CD4-positive, alpha-beta T cell treated with Interleukin-4 for 4 hours (primary cell): ENCODE results near the gene PROK2.

Source experiments
- DNase-seq: peaks from one replicate; pipeline ENCODE4 v3.0.0-alpha.2; 2020

PROK2 gene

DNA sequence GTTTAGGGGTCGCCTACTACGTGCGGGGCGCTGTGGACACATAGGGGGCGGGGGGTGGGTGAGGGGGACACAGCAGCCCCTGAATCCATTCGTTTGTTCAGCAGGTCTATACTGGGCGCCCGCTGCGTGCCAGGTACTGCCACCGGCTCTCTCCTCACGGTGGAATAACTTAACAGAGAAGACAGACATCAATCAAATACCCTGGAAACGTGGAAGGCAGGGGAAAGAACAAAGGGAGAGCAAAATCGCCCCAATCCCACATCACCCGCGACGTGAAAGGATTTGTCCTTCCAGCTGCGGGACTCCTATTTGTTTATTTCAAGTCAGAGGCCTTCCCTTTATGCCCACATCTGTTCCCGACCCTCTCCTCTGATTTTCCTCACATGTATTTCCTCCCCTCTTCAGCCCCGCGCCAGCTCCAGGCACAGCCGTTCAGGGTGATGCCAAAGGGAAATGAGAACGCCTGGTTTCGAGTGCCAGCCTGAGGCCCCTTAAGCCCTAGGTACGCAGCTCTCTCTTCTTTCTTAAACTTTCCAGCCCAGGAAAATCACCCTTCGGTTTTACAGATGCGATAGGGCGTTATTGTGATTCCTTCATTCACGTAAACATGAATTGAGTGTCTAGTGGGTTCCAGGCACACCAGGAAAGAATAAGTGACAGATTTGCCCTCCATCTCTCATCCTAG lies 726 bp upstream of the PROK2 start:
- DNase-seq, result no peak

DNA sequence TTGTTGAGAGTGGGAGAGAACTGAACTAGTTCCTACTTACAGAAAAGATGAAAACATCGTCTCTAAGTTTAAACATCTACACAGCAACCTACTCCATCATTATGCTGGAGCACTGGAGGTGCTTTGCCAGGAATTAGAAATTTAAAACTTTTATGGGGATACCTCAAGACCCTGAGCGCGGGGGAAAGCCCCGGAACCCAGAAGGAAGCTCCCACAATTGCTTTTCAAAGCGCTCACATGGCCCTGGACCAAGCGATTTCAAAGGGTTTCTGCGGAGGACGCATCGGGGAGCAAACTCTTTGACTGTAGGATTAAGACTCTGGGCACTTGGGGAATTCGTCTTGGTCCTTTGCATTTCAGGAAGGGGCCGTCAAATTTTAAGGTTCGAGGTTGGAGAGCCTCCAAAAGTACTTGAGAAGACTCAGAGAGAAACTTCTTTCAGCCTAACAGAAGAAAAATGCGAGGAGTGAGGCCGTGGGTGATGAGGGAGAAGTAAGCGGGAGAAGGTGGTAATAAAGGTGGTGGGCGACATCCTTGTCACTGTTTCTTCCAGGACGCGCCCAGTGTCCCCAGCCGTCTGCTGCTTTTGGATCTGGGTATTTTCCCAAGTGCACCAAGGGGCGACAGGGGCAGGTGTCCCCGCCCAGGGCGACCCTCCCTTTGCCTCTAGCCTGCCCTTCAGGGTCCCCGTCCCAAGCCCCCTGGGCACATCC lies 591 bp downstream of the PROK2 start:
- DNase-seq, result no peak

DNA sequence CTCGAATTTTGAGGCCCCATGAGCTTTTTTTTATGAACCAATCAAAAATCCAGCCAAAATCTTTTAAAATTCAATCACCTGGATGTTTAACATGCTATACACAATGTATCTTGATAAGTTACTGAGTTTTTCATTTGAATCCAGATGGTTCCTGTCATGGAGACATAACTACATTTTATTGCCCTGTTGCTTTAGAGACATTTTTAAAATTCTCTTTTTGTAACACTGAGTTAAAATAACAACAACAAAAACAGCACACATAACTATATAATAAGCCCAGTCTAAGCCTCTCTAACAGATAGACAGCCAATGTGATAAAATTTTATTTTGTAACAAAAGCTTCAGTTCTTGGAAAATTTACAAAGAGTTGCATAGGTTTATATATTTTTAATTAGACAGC lies 1.8 kb downstream of the PROK2 start:
- no peak for DNase-seq

DNA sequence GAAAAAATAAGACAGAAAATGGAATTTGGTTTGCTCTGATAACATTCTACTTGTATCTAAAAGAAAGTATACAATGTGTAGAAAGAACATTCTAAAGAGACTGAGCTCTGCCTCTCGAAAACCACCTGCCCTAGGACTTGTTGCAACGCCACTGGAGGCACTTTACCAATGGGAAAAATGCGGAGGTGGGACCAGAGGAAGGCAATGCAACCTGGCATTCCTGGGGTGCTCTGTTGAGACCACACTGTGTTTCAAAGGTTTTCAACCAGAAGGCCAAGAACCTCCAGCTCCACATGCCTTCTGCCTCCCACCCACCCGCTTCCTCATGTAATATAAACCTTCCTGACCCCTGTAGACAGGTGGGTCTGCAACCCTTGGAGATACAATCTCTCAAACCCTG lies 4.5 kb downstream of the PROK2 start:
- no peak for DNase-seq

DNA sequence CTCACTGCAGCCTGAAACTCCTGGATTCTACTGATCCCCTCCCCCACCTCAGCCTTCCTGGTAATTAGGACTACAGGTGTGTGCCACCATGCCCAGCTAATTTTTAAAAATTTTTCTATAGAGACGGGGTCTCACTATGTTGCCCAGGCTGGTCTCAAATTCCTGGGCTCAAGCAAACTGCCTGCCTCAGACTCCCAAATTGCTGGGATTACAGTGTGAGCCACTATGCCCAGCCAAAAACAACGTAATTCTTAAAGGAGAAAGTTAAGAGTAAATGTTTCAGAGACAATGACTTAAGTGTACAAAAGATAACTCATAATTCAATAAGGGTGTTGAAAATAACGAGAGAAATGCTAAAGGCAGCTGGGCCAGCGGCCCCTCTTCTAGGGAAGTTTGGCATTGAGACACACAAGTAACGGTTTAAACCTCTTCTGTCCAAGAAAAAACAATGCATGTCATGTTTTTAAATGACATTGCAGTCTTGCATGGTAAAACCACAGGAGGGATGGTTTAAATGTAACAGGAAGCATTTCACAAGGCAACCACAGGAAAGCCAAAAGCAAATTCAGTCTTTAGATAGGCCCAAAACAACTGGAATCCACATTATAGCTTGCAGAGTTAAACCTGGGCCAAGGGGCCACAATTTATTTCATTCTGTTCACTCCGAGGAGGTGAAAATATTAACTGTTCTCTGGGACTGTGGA lies 5.1 kb downstream of the PROK2 start:
- DNase-seq, result peak; percentile 17

DNA sequence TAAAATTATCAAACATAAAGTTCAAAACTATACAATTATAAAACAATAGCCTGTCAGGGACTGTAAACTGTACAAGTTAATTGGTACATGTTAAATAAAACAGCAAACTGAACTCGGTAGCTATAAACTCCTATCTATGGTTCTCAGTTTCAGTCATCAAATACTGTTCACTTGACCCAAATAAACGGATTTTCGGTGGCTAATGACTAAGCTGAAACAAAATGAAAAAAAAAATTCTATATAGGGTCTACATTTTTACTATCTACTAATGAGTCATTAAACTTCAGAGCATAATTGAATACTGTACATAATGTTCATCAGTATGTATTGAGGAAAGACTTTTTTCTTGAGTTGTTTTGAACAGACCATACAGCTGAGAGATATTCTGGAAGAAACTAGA lies 6.6 kb downstream of the PROK2 start:
- no peak for DNase-seq

DNA sequence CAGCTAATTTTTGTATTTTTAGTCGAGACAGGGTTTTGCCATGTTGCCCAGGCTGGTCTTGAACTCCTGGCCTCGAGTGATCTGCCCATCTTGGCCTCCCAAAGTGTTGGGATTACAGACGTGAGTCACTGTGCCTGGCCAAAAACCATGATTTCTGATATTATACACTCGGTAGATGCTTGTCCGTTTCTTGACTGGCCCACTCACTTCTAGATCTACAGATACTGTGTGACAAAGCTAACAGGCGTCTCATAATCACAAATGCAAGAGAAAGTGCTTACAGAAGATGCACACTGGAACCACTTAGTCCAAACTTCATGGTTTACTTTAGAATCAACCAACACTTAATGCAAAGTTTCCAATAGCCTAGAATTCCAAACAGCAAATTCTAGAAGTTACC lies 8.4 kb downstream of the PROK2 start:
- DNase-seq, result no peak

DNA sequence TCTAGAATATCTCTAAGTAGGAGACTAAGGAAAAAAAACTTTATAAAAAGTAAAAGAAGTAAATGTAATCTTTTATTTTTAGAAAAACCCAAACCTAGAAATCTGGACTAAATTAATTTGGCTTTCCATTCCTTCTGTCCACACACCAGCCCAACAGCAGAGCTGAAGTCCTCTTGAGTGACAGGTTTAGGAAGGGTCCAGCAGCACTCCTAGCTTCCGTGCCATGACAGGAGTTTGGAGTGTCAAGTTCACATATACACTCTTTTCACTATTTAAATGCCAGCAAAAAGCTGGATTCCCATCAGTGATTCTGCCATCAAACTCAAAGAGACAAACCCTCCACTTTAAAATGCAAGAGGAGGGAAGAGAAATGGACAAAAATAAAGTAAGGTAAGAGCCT lies 13.1 kb downstream of the PROK2 start:
- DNase-seq, result no peak

DNA sequence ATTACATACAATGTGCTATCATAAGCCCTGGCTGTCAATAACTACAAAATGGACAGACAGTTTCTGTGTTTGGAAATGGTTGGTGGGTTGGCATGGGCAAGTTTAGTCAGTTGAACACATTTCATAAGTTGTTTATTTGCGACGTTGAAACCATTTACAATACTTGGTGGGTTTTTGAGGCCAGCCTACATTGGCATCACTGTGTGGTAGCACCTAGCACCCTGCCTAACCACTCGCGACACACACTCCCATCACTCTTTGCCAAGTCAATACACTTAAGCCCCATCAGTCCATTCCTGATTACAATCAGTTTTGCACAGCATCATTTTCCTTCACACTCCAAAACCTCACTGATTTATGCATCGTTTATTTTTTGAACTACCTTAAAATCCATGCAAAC lies 13.8 kb downstream of the PROK2 start:
- no peak for DNase-seq

DNA sequence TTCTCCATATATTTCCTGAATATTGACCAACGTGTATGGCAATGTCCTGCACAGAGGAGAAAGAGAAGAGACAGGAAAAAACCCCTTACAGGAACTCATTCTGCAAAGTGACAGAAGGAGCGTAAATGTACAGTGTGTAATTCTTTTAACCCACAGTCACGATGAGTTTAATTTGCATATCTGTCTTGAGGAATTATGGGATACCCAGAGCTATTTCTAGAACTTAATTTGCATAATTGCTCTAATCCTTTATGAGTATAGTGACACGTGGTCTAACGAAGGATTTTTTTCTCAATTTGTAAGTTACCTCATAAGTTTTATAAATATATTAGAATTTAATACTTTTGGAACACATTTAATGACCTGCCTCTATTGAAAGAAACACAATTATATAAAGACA lies 21.5 kb downstream of the PROK2 start:
- DNase-seq, result no peak

DNA sequence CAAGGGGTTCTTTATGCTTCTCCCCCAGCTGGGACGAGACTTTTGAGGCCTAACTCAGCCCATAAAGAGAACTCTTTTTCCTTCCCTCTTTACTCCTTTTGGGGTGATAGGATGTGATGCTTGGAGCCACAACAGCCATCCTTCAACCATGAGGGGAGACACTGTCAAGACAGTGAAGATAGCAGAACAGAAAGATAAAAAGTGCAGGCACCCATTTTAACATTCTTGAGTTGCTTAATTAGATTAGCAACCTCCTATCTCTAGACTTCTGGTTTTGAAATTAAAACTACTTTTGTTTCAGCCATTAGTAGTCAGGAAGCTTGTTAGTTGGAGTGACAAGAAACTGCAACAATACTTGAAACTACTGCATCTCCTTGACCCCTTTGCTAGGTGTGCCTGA lies 24.8 kb downstream of the PROK2 start:
- DNase-seq, result no peak

DNA sequence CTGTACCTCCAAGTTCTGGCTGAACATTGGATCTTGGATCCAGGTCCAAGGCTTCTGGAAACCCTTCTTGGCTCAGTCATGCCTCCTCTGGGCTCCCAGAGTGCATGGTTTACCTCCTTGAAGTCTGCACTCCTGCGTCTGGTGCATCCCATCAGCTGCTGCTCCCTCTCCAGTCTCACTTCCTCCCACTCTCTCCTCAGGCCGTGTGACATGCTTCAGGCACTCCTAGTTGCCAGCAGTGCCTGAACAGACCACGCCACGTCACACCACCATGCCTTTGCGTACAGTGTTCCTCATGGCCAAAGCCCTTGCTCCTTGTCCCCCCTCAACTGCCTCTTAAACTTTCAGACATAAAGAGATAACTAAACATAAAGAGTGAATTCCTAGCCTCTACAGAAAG lies 25.5 kb downstream of the PROK2 start:
- DNase-seq, result no peak

DNA sequence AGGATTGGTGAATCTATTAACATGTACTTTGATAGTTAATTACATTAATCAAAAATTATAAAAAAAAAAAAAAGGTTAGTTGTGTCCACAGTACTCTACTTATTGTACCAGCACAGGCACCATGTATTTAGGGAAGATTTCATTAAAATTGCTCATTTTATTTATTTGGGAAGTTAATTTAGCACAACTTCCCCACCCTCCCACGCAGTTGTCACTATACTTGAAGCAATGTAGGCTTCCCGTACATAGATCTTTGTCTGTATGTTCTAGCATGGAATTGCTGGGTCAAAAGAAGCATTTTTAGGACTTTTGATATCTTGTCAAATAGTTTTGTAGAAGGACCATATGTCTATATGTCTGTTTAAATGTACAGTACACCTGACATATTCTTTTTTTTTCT lies 26.9 kb downstream of the PROK2 start:
- DNase-seq, result no peak

DNA sequence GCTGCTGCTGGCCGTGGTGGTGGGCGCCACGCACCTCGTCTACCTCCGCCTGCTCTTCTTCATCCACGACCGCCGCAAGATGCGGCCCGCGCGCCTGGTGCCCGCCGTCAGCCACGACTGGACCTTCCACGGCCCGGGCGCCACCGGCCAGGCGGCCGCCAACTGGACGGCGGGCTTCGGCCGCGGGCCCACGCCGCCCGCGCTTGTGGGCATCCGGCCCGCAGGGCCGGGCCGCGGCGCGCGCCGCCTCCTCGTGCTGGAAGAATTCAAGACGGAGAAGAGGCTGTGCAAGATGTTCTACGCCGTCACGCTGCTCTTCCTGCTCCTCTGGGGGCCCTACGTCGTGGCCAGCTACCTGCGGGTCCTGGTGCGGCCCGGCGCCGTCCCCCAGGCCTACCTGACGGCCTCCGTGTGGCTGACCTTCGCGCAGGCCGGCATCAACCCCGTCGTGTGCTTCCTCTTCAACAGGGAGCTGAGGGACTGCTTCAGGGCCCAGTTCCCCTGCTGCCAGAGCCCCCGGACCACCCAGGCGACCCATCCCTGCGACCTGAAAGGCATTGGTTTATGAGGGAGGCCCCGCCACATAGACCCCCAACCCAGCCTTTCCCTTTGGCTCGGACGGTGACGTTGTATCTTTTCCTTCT lies 30.2 kb downstream of the PROK2 start:
- no peak for DNase-seq

DNA sequence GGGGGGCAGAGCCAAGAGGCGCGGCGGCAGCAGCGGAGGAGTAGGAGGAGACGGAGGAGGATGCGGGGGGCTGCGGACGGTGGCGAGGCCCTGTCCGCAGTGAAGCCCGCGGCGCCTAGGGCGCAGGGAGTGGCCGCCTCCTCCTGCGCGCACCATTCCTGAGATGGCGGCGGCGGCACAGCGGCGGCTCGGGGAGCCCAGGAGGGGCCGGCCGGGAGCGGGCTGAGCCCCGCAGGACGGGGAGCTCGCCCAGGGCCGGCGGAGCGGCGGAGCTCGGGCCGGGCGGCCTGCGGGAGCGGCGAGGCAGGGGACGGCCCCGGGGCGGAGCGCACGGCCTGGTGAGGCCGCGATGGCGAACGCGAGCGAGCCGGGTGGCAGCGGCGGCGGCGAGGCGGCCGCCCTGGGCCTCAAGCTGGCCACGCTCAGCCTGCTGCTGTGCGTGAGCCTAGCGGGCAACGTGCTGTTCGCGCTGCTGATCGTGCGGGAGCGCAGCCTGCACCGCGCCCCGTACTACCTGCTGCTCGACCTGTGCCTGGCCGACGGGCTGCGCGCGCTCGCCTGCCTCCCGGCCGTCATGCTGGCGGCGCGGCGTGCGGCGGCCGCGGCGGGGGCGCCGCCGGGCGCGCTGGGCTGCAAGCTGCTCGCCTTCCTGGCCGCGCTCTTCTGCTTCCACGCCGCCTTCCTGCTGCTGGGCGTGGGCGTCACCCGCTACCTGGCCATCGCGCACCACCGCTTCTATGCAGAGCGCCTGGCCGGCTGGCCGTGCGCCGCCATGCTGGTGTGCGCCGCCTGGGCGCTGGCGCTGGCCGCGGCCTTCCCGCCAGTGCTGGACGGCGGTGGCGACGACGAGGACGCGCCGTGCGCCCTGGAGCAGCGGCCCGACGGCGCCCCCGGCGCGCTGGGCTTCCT lies 31.0 kb downstream of the PROK2 start, which contains the start of gene GPR27:
TSS of gene GPR27 (plus strand) at position 155 of the 909 bp plus-strand sequence. CDS start at position 350, 195 bp downstream.
- no peak for DNase-seq

DNA sequence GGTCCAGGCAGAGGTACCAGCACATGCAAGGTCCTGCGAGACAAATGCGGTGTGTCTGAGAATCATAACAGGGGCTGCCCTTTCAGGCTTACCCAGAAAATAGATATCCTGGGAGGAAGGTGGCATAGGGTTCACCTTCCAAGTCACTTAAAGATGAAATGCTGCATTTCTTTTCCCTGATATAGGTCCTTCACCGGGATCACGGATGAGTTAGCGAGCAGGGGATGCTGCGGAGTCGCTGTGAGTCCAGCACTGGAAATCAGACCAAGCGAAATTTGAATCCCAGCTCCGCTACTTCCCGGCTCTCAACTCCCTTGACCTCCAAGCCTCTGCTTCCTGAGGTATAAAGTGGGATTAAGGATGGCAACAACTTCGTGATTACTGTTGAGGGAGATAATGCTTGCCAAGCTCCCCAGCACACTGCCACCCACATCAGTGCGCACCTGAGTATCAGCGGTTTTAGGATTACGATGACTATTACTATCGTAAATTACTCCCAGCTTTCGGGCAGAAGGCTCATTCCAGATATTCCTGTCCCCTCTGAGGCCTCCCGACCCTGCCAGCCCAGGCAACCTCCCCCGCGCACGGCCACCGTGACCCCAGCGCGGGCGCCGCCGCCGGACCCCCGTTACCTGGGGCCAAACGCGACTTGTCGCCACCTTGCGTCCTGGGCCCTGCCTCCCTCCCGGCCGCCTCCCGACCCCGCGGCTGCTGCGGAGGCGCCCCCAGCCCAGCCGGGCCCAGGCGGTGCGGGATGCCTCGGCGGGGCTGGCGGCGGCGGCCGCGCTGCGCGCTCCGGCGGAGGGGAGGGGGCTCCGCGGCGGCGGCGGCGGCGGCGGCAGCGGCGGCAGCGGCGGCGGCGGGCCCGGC lies 31.9 kb downstream of the PROK2 start:
- DNase-seq, result no peak

DNA sequence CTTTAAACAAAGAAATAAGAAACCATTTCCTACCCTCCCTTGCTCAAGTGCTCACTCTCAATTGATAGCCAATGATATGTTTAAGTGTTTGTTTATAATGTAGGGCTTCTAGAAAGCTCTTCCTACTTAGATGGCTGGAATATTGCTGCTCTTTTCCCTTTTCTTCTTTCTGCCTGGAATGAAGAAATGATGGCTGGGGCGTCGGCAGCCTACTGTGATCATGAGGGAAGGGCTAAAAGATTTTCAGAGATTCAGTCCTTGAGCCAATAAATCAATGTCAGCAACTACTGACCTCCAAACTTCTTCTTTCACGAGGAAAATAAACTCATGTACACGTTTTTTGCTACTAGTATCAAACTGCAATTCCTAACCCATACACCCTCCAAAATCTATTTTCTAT lies 33.3 kb downstream of the PROK2 start:
- DNase-seq, result no peak

DNA sequence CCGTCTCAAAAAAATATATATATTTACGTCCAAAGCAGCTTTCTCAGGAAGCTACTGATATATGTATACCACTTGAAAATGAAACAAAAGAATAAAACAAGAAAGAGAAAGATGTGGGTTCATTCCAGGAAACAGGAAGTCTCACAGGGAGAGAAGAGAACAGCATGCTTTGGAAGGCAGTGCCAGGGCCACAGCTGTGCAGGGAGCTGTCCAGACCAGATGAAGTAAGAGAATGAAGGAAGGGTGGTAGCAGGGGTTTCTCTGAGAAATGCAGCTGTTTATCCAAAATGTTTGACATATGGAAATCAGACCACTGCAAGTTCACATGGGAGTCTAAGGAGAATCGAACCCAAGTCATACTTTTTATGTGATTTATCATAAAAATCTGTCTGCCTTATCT lies 40.2 kb downstream of the PROK2 start:
- DNase-seq, result no peak

DNA sequence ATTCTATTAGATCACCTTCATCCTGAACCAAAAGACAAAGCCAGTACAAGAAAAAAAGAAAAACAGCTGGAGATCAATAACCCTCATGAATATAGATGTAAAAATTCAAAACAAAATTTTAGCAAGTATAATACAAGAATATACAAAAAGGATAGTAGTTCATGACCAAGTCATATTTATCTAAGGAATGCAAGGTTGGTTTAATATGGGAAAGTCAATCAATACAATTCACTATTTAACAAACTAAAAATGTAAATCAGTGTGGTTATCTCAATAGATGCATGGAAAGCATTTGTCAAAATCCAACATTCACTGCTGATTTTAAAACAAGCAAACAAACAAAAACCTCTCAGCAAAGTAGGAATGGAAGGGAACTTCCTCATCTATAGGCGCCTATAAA lies 42.3 kb downstream of the PROK2 start:
- no peak for DNase-seq

DNA sequence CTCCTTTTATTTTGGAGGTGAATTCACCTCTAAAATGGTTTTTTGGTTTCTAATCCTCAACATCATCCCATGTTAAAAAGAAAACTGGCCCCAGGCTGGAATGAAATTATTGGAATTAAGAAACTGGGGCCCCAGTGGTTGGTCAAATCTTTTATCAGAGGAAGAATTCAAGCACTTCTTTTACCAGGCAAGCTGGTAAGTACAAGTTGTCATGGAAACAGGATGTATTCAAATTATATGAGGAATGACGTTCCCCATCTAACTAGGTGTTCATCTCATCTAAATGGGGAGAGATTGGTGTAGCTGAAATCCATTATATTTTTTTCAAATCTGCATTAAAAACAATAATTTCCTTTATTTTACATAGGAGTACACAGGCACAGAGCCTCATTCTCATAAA lies 50.1 kb downstream of the PROK2 start:
- no peak for DNase-seq

DNA sequence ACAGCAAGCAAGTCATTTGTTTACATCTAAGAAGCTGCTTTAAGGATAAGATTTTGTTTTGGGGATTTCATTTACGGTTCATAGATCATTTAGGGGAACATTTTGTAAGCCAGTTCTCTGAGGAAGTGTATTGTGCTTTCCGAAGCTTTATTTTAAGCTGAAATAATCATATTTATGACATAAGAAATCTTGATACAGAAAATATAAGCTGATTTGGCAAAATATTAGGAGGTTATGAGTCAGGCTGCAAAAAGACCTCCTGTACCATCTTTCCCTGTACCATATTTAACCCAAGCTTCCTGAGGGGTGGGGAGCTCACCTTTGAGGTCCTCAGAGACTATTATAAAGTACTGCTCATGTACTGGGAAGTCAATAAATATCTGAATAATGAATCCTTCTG lies 51.6 kb downstream of the PROK2 start:
- DNase-seq, result no peak

DNA sequence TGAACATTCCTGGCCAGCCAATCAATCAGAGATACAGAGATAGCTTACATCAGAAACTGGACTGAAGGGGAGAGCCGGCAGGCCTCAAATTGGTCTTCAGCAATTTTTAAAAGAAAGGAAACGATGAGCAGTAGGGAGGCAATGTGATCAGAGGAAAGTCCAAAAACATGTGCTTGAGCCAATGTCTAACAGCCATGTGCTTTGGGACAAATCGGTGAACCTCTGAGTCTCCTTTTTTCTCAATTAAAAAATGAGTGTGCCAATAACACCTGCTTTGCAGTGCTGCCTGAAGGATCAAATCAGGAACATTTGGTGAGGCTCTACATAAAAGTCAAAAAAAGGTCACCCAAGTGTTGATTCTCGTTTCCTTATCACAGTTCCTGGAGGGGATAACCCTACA lies 52.3 kb downstream of the PROK2 start:
- no peak for DNase-seq
